ENCODE results near the gene TEX11. TPM values are rescaled to one million over a fixed set of nuclear protein-coding genes. Genes with fewer than 3 reads are reported as not detected.

Gene TEX11
- total RNA-seq, 6 donors from 2014 or later = 0.10 TPM; not detected in 5

- Histone ChIP-seq H3K36me3 (no peaks in the 10 kb centered on the region), H3K4me3 (no peak overlapping the region), H3K27ac (peak overlapping the region in 1 of 4 donors; percentile 21), H3K4me1 (peaks cover 6 to 32% (median 18%) of the 10 kb centered on the region in 4 donors), H3K9me3 (no peaks in the 10 kb centered on the region), H3K27me3 (no peaks in the 10 kb centered on the region)
- 43% methylated on average over 4 to 6 of the region's 6 CpGs for WGBS, 2 donors
- TF ChIP-seq EP300 (IDR thresholded peaks at IDR 0.05) (no peak), CTCF (IDR thresholded peaks at IDR 0.05) (no peak), POLR2A (IDR thresholded peaks at IDR 0.05) (no peak), POLR2AphosphoS5 (IDR thresholded peaks at IDR 0.05) (no peak)
- ATAC-seq (ENCODE audit: low FRiP score in 2 of 2) (peak in 1 of 2 donors; percentile 16), DNase-seq (no peak)
Observed at GRCh38 chrX:70479922-70480659, 428.4 kb downstream of the TEX11 start.

- peaks cover 6 to 32% (median 18%) of the 10 kb centered on the region in 4 donors for H3K4me1 ChIP-seq
- TF ChIP-seq POLR2A (IDR thresholded peaks at IDR 0.05) (no peak), POLR2AphosphoS5 (IDR thresholded peaks at IDR 0.05) (no peak), EP300 (IDR thresholded peaks at IDR 0.05) (no peak), CTCF (IDR thresholded peaks at IDR 0.05) (no peak)
- H3K27ac ChIP-seq = no peak overlapping the region
- ATAC-seq (ENCODE audit: low FRiP score in 2 of 2) (peak in 1 of 2 donors; percentile 46), DNase-seq (no peak)
- no peaks in the 10 kb centered on the region for H3K27me3 ChIP-seq
- H3K4me3 ChIP-seq = no peak overlapping the region
- WGBS, 2 donors = 64 to 75% methylated on average over 3 to 4 of the region's 4 CpGs
- no peaks in the 10 kb centered on the region for H3K9me3 ChIP-seq
- H3K36me3 ChIP-seq = no peaks in the 10 kb centered on the region
Observed at GRCh38 chrX:70479247-70479921, 429.1 kb downstream of the TEX11 start.

Small RNA genes lying within 50 kb of the gene (small RNA-seq; reads per million reads assigned to genes)
- gene SNORD3E = 0 reads per million in 4 donors

Other genes with a start within 250 kb of the TEX11 start
- gene SLC7A3, start 22.4 kb upstream of the TEX11 start, total RNA-seq = under 1 TPM in 2 of 6 donors, not detected in 4; 0.10 to 0.11 TPM
- 10 to 100 TPM; 26.2 to 67.4 (median 48.8) TPM for gene SNX12, start 159.6 kb upstream of the TEX11 start, total RNA-seq
- 10 to 100 TPM; 11.2 to 34.1 (median 24.0) TPM for gene FOXO4, start 187.1 kb upstream of the TEX11 start, total RNA-seq
- gene CXorf65, start 198.0 kb upstream of the TEX11 start, total RNA-seq = 1 to 10 TPM in 3 of 6 donors, not detected in 3; 1.0 to 3.6 (median 3.3) TPM
- gene IL2RG, start 202.9 kb upstream of the TEX11 start, total RNA-seq = 10 to 100 TPM; 20.7 to 43.8 (median 26.2) TPM
- 100 to 1,000 TPM in 1 of 6 donors, 10 to 100 TPM in 5; 21.7 to 188 (median 42.2) TPM for gene MED12, start 209.9 kb upstream of the TEX11 start, total RNA-seq
- gene NLGN3, start 236.1 kb upstream of the TEX11 start, total RNA-seq = 1 to 10 TPM in 1 of 6 donors, under 1 TPM in 4, not detected in 1; 0.20 to 1.0 (median 0.61) TPM